ENCODE results near the gene PITPNM3.
"Not testable (repeated sequence)": the region's sequence is repeated elsewhere in the genome, so short reads cannot be mapped to it uniquely, and the experiment has no call there.

The PITPNM3 gene

GRCh38 chr17:6576038-6576785 lies 19.9 kb upstream of the PITPNM3 start:
- no peak for DNase-seq (ENCODE audit: low spot score)
- TF ChIP-seq CTCF (IDR thresholded peaks at IDR 0.05; ENCODE audit: extremely low read depth, insufficient read depth, missing control alignments): no peak
- in situ Hi-C loops (cut with MboI; ENCODE audit: low pct_unique_long_range_greater_than_20kb, low sequenced_read_pairs, unreplicated experiment): no loop called here

DNA sequence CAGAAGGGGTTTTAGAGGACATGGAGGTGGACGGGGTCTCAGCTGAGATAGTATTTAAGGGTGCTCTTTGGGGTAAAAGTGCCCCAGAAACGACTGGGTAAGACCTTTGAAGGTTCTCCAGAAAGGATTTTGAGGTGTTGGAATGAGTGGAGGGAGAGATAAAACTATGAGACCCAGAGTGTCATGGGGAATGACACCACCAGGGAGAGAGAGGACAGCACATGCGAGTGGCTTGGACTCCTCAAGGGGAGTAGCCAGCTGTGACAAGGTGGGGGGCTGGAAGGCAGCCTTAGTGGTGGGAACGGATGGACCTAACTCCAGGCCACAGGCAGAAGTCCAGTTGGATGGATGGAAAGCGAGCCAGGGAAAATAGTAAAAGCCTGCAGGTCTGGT lies 19.2 kb upstream of the PITPNM3 start:
- DNase-seq (ENCODE audit: low spot score): no peak
- in situ Hi-C loops (cut with MboI; ENCODE audit: low pct_unique_long_range_greater_than_20kb, low sequenced_read_pairs, unreplicated experiment): no loop called here
- no peak for TF ChIP-seq CTCF (IDR thresholded peaks at IDR 0.05; ENCODE audit: extremely low read depth, insufficient read depth, missing control alignments)

DNA sequence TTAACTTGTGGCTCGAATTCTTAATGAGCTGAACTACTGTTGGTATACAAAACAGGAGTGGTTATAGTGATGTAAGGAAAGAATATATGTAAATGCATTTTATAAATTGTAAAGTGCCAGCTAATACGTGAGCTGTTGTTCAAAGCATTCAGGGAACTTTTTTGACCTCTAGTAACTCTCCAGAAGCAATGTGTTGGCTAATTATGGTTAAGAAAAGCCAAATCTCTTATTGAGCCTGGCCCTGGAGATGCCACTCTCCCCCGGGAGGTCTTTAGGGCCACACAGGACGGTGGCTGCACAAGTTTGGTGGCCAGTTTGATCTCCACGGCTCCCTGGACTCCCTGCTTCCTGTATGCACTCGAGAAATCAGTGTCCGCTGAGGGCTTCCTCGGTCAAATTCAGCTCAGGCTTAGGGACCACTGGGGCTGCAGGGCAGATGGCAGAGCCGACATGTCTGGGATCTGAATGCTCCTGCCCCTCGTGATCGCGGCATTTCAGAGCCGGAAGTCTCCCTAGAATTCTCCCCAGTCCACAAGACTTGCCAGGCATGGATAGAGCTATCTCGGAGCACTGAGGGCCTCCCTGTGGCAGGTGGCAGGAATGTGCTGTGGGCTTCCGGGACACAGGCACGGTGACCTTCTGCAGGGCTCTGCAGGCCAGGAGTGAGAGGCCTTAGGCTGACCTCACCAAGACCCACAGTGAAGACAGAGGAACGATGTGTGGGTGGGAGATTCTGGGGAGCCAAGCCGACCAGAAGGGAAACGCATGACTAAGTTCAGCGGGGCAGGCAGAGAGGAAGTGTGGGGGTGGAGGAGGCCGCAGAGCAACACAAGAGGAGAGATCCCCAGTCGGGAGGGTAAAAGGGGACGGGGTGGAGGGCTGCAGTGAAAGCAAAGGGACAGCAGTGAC lies 18.6 kb upstream of the PITPNM3 start:
- in situ Hi-C loops (cut with MboI; ENCODE audit: low pct_unique_long_range_greater_than_20kb, low sequenced_read_pairs, unreplicated experiment): no loop called here
- no peak for TF ChIP-seq CTCF (IDR thresholded peaks at IDR 0.05; ENCODE audit: extremely low read depth, insufficient read depth, missing control alignments)
- DNase-seq (ENCODE audit: low spot score): peak; percentile 71

GRCh38 chr17:6573982-6574686 lies 17.8 kb upstream of the PITPNM3 start:
- DNase-seq (ENCODE audit: low spot score): no peak
- no peak for TF ChIP-seq CTCF (IDR thresholded peaks at IDR 0.05; ENCODE audit: extremely low read depth, insufficient read depth, missing control alignments)
- in situ Hi-C loops (cut with MboI; ENCODE audit: low pct_unique_long_range_greater_than_20kb, low sequenced_read_pairs, unreplicated experiment): no loop called here

DNA sequence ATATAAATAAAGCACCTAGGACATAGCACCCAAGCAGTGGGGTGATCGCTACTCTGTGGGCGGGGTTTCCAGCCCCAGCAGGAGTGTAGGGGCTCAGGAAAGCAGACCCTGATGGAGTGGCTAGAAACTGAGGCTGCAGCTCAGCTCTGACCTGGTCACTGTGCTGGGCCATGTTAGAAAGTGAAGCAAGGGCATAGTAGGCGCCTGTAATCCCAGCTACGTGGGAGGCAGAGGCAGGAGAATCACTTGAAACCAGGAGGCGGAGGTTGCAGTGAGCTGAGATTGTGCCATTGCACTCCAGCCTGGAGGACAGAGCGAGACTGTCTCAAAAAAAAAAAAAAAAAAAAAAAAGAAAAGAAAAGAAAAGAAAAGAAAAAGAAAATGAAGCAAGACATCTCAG lies 17.1 kb upstream of the PITPNM3 start:
- in situ Hi-C loops (cut with MboI; ENCODE audit: low pct_unique_long_range_greater_than_20kb, low sequenced_read_pairs, unreplicated experiment); DNase-seq (ENCODE audit: low spot score): not testable (repeated sequence)

DNA sequence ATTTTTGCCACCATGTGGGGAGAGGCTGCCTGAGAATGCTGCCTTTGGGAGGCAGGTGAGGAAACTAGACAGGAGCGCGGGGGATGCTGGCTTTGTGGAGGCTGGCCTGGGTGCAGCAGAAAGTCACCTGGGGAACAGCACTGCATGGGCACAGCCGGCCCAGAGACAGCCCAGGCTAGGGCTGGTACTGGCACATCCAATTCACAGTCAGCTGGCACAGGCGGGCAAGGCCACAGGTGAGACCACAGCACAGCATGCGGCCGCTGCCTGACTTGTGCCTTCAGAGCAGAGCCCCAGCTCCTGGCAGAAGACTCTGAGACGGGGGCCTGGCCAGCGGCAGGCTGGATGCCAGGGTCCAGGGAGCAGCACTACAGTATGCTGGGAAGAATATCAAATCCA lies 16.6 kb upstream of the PITPNM3 start:
- DNase-seq (ENCODE audit: low spot score): no peak
- in situ Hi-C loops (cut with MboI; ENCODE audit: low pct_unique_long_range_greater_than_20kb, low sequenced_read_pairs, unreplicated experiment): no loop called here
- no peak for TF ChIP-seq CTCF (IDR thresholded peaks at IDR 0.05; ENCODE audit: extremely low read depth, insufficient read depth, missing control alignments)

Data from GM13977 (cell line).